Measurements from ENCODE around the gene ETFB.
"Not testable (repeated sequence)": the region's sequence is repeated elsewhere in the genome, so short reads cannot be mapped to it uniquely, and the experiment has no call there.

Gene ETFB

DNA sequence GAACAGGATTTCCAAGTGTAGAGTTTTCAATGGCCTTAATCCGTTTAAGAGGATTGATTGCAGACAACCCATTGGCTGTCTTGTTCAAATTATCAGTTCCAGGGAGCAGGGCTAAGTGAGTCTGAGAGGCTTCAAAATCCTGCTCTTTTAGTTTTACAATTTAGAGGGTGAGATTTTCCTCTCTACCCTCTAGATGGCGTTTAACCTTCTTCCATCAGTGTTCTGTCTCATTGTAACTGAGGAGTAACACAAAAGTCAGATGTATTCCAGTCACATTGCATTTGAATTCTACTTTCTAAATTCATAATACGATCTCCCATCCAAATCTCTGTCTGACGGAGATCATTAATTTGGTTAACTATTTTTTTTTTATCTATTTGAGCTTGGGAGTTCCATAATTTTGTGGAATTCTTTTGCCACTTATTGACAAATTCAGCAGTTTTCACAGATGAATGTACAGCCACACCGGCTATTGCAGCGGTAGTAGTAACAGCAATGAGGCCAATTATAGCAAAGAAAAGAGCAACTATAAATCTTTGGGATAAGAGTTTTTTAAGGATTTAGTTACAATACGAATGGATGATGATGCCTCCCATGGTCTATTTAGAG is 32.0 kb upstream of the ETFB start:
- no peak for DNase-seq (ENCODE audit: low read depth)
- no peak overlapping the region for H3K4me3 ChIP-seq (ENCODE audit: low read depth, low read length)
- peak; percentile 60 for TF ChIP-seq CTCF (IDR thresholded peaks at IDR 0.05; ENCODE audit: control insufficient read depth, extremely low read depth, insufficient read depth)

GRCh38 chr19:51397453-51397852 is 31.3 kb upstream of the ETFB start:
- H3K4me3 ChIP-seq (ENCODE audit: low read depth, low read length); DNase-seq (ENCODE audit: low read depth): not testable (repeated sequence)

DNA sequence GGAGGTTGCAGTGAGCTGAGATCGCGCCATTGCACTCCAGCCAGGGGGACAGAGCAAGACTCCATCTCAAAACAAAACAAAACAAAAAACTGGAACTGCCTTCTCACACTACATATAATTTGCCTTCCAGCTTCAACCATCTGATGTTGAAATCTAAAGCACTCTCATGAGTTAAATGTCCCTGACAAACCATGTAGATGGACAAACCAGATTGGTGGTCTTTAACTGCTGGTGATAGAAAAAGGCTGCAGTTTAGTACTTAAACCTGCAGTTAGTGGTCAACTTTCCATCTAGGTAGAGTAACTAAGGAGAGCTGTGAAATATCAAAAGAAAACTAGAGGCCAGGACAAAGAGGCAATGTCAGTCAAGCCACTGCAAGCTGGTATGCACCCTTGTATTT is 30.0 kb upstream of the ETFB start:
- DNase-seq (ENCODE audit: low read depth), result no peak
- TF ChIP-seq CTCF (IDR thresholded peaks at IDR 0.05; ENCODE audit: control insufficient read depth, extremely low read depth, insufficient read depth), result no peak
- no peak overlapping the region for H3K4me3 ChIP-seq (ENCODE audit: low read depth, low read length)

DNA sequence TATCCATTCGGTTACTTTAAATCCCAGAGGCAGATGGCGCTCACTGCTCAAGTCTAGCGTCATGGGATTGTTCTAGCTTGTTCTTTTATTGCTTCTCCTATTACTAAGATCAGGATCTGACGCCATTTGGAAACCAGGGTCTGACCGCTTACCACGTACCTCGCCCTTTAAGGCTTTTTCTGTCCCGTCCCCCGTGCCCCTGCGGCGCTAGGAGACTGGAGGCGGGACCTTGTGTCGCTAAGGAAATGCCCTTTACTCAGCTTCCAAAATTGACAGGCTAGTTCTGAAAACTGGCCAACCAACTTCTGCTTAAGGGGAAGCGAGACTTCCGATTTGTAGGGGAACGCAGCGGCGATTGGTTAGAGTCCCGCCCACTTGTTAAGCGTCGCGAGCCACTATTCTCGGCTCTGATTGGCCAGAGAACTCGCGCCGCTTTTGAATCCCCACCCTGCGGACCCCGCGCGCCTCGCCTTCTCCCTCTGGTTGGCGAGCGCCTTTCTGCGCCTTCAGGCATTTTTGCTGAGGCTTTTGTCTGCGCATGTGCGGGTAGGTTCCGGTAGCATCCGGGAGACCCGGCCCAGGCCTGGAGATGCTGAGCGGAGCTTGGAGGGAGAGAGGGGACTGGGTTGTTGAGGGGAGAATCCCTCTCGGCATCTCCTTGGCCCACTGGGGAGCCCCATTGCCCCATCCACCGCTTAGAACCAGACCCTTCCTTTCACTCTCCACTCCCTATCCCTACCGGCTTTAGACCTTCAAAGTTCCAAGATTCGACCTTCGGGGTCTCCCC is 28.1 kb upstream of the ETFB start:
- peak overlapping the region; percentile 66 for H3K4me3 ChIP-seq (ENCODE audit: low read depth, low read length)
- peak; percentile 32 for TF ChIP-seq CTCF (IDR thresholded peaks at IDR 0.05; ENCODE audit: control insufficient read depth, extremely low read depth, insufficient read depth)
- peak; percentile 99 for DNase-seq (ENCODE audit: low read depth)

DNA sequence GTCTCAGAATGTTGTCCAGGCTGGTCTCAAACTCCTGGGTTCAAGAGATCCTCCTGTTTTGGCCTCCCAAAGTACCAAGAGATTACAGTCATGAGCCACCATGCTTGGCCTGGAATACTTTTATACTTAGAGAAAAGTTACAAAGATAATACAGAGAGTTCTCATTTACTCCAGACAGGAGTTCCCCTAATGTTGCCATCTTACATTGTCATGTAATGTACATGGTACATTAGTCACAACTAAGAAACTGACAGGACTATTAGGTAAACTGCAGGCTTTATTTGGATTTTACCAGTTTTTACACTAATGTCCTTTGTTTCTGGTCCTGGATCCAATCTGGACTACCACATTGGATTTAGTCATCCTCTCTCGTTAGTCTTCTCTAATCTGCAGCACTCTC is 26.5 kb upstream of the ETFB start:
- no peak for TF ChIP-seq CTCF (IDR thresholded peaks at IDR 0.05; ENCODE audit: control insufficient read depth, extremely low read depth, insufficient read depth)
- DNase-seq (ENCODE audit: low read depth), result no peak
- no peak overlapping the region for H3K4me3 ChIP-seq (ENCODE audit: low read depth, low read length)

DNA sequence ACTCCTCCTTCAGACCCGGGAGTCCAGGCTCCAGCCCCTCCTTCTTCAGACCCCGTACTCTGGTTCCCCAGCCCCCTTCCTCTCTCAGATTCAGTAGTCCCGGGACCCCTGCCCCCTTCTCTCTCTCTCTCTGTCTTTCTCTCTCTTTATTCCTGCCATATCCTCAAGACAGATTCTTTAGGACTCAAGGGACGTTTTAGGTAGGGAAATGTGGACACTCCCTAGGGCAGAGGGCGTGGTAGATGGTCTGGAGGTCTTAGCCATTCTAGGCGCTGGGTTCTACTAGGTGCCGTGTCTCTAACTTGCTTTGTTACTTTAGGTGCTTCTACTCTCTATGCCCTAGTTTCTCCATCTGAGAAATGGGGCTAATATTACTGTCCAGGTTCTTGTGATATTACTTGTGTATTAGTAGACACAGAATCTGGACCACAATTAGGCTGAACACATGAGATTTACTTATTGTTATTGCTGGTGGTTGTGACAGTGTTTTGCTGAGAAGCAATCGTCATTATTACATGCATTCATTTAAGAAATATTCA is 25.0 kb upstream of the ETFB start:
- H3K4me3 ChIP-seq (ENCODE audit: low read depth, low read length), result no peak overlapping the region
- TF ChIP-seq CTCF (IDR thresholded peaks at IDR 0.05; ENCODE audit: control insufficient read depth, extremely low read depth, insufficient read depth), result no peak

GRCh38 chr19:51389143-51389542 is 23.0 kb upstream of the ETFB start:
- TF ChIP-seq CTCF (IDR thresholded peaks at IDR 0.05; ENCODE audit: control insufficient read depth, extremely low read depth, insufficient read depth), result no peak
- H3K4me3 ChIP-seq (ENCODE audit: low read depth, low read length), result no peak overlapping the region
- DNase-seq (ENCODE audit: low read depth), result no peak

More for the DNA sequence above, 25.0 kb upstream of the ETFB start:
- DNase-seq (ENCODE audit: low read depth), result no peak
